Ovary (tissue), 3 donors: ENCODE data around the gene ST3GAL5.

Source experiments
- POLR2A ChIP-seq: fragments of 450-650 bp; IDR thresholded peaks from one replicate; pipeline ENCODE4 v1.6.1; 2017; ENCODE audit warnings: antibody characterized with exemption, mild to moderate bottlenecking, moderate library complexity
- TF ChIP-seq, protein P1 (sequence below), 3 donors: fragments of 450-650 bp in 2 of 3; fragments of 200-600 bp in 1 of 3; IDR thresholded peaks; one replicate each; pipeline versions ENCODE4 v1.5.1 to v1.8.0; 2016 to 2022; ENCODE audit warnings: antibody characterized with exemption in 3 of 3, mild to moderate bottlenecking in 1 of 3
- donor health status: DM: no; HTN: no; CAD: no.

DNA sequence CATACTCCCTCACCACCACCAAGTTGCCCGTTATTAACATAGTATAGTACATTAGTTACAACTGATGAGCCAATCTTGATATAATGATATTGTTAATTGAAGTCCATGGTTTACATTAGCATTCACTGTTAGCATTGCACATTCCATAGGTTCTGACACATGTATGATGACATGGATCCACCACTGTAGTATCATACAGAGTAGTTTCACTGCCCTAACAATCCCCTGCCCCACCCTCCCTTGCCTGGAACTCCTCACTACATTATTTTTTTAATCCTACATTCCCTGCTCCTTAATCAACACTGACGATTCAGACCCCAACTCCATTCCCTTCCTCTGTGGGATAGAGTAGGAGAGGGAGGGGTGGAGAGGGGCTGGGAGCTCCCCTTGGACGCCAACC lies 20.2 kb upstream of the ST3GAL5 start:
- TF ChIP-seq, protein P1, sequence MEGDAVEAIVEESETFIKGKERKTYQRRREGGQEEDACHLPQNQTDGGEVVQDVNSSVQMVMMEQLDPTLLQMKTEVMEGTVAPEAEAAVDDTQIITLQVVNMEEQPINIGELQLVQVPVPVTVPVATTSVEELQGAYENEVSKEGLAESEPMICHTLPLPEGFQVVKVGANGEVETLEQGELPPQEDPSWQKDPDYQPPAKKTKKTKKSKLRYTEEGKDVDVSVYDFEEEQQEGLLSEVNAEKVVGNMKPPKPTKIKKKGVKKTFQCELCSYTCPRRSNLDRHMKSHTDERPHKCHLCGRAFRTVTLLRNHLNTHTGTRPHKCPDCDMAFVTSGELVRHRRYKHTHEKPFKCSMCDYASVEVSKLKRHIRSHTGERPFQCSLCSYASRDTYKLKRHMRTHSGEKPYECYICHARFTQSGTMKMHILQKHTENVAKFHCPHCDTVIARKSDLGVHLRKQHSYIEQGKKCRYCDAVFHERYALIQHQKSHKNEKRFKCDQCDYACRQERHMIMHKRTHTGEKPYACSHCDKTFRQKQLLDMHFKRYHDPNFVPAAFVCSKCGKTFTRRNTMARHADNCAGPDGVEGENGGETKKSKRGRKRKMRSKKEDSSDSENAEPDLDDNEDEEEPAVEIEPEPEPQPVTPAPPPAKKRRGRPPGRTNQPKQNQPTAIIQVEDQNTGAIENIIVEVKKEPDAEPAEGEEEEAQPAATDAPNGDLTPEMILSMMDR (IDR thresholded peaks at IDR 0.05), result no peak
- TF ChIP-seq POLR2A, result no peak
